GM12878 (cell line): ENCODE measurements around the gene RPP30. TPM values are rescaled to one million over a fixed set of nuclear protein-coding genes. Genes with fewer than 3 reads are reported as not detected.

Experiments
- ATAC-seq: fragments of 200-7000 bp; cut with Tn5 transposase; 3 replicates; pipeline ENCODE4 v1.9.1; 2020; ENCODE audit warnings: mild to moderate bottlenecking, moderate library complexity
- BruUV-seq: library from RNA; stranded (reverse); fragments of 400-500 nt; replicated peaks from 2 replicates; lab custom pipeline; 2021; lab: Mats Ljungman, UMichigan
- CTCF ChIA-PET: fragments of 300-600 bp; sonication (Branson Sonifier 250); formaldehyde crosslinking; extraction: SDS; loops from one replicate; lab custom pipeline; 2021; ENCODE audit warnings: inconsistent platforms; lab: Yijun Ruan, JAX
- POLR2A ChIA-PET: fragments of 350-600 bp; formaldehyde crosslinking; extraction: SDS; loops from one replicate; lab custom pipeline; 2021; ENCODE audit warnings: inconsistent platforms; lab: Charles Lee
- RAD21 ChIA-PET: fragments of 300-600 bp; sonication (Branson Sonifier 250); formaldehyde crosslinking; loops from one replicate; lab custom pipeline; 2023; ENCODE audit warnings: antibody characterized with exemption; ENCODE audit not compliant: unreplicated experiment; lab: Charles Lee
- SMC1A ChIA-PET: fragments of 300-600 bp; sonication (Branson Sonifier 250); formaldehyde crosslinking; loops from one replicate; lab custom pipeline; 2023; ENCODE audit not compliant: unreplicated experiment, uncharacterized antibody; lab: Charles Lee
- DNase-seq: peaks from one replicate; pipeline ENCODE4 v3.0.0-alpha.2; 2011; ENCODE audit warnings: low read depth, low spot score
- FAIRE-seq: peaks from 3 replicates; lab custom pipeline; 2011; peaks lifted over from hg19 to GRCh38; lab: Jason Lieb, UNC
- H2AFZ ChIP-seq: 2 replicates; pipeline ENCODE4 v1.6.0; 2011; ENCODE audit warnings: low read depth, low read length, control low read depth; ENCODE audit not compliant: control insufficient read depth
- H3K27ac ChIP-seq: 2 replicates; pipeline ENCODE4 v1.5.1; 2011; ENCODE audit warnings: control low read depth; ENCODE audit not compliant: control insufficient read depth, insufficient read depth
- H3K27me3 ChIP-seq, 2 experiments: replicated peaks in 1 of 2; 2 replicates each; pipeline versions ENCODE4 v1.6.0 to v1.6.1; 2011; ENCODE audit warnings: low read length in 1 of 2; ENCODE audit not compliant: control insufficient read depth in 2 of 2, insufficient read depth in 2 of 2
- H3K36me3 ChIP-seq, 2 experiments: 2 replicates each; pipeline ENCODE4 v1.5.1; 2011; ENCODE audit warnings: low read length in 1 of 2; ENCODE audit not compliant: control insufficient read depth in 2 of 2, insufficient read depth in 2 of 2
- H3K4me1 ChIP-seq: 2 replicates; pipeline ENCODE4 v1.6.1; 2011; ENCODE audit warnings: mild to moderate bottlenecking, low read length, moderate library complexity, mixed read lengths; ENCODE audit not compliant: control insufficient read depth, insufficient read depth
- H3K4me2 ChIP-seq: 2 replicates; pipeline ENCODE4 v1.6.0; 2011; ENCODE audit warnings: control low read depth; ENCODE audit not compliant: control insufficient read depth, insufficient read depth
- H3K4me3 ChIP-seq: fragments of 200-600 bp; sonication (generic); 2 replicates; pipeline ENCODE4 v1.5.1; 2016
- H3K79me2 ChIP-seq: 2 replicates; pipeline ENCODE4 v1.6.0; 2011; ENCODE audit warnings: low read length; ENCODE audit not compliant: control insufficient read depth, insufficient read depth
- H3K9ac ChIP-seq: 2 replicates; pipeline ENCODE4 v1.8.0; 2011; ENCODE audit warnings: low read length, control low read depth, mixed read lengths; ENCODE audit not compliant: control insufficient read depth, insufficient read depth
- H3K9me3 ChIP-seq: replicated peaks from 3 replicates; pipeline ENCODE4 v1.5.1; 2011; ENCODE audit warnings: mild to moderate bottlenecking, low read length; ENCODE audit not compliant: control insufficient read depth, insufficient read depth
- H4K20me1 ChIP-seq: 2 replicates; pipeline ENCODE4 v1.6.0; 2011; ENCODE audit not compliant: control insufficient read depth, insufficient read depth
- EGR1 ChIP-seq, 2 experiments: IDR thresholded peaks; 1 replicate in 1 of 2; 2 replicates in 1 of 2; pipeline ENCODE4 v1.6.1; 2011 to 2012; ENCODE audit warnings: low read depth in 2 of 2, low read length in 2 of 2, borderline replicate concordance in 1 of 2, mild to moderate bottlenecking in 1 of 2, moderate library complexity in 1 of 2
- ETV6 ChIP-seq, 2 experiments: fragments of 450-650 bp in 1 of 2; IDR thresholded peaks in 1 of 2; conservative IDR thresholded peaks in 1 of 2; 2 replicates each; pipeline ENCODE4 v1.6.1; 2014; ENCODE audit warnings: antibody characterized with exemption in 1 of 2, borderline replicate concordance in 1 of 2, low read depth in 1 of 2, mild to moderate bottlenecking in 1 of 2, moderate library complexity in 1 of 2
- EZH2 ChIP-seq: IDR thresholded peaks from 2 replicates; pipeline ENCODE4 v1.6.1; 2012; ENCODE audit warnings: low read depth, mild to moderate bottlenecking, control low read depth, inconsistent platforms, low read length, borderline replicate concordance; ENCODE audit not compliant: control insufficient read depth
- HDAC6 ChIP-seq: fragments of 200-600 bp; sonication (generic); IDR thresholded peaks from one replicate; pipeline ENCODE4 v1.8.0; 2017; ENCODE audit warnings: antibody characterized with exemption; ENCODE audit not compliant: unreplicated experiment
- NBN ChIP-seq: fragments of 450-650 bp; IDR thresholded peaks from 2 replicates; pipeline ENCODE4 v1.6.1; 2016
- NR2C1 ChIP-seq: fragments of 450-650 bp; IDR thresholded peaks from 2 replicates; pipeline ENCODE4 v1.6.1; 2017; ENCODE audit warnings: antibody characterized with exemption, mild to moderate bottlenecking, moderate library complexity
- RBBP5 ChIP-seq: fragments of 200-600 bp; sonication (generic); conservative IDR thresholded peaks from 2 replicates; pipeline ENCODE4 v1.6.1; 2016
- TCF7 ChIP-seq: IDR thresholded peaks from 2 replicates; pipeline ENCODE4 v1.6.1; 2014; ENCODE audit warnings: antibody characterized with exemption, borderline replicate concordance
- YY1 ChIP-seq: IDR thresholded peaks from 2 replicates; pipeline ENCODE4 v1.6.1; 2011; ENCODE audit warnings: low read depth, mild to moderate bottlenecking, low read length
- ZNF622 ChIP-seq: fragments of 450-650 bp; IDR thresholded peaks from 2 replicates; pipeline ENCODE4 v1.6.1; 2017; ENCODE audit warnings: mild to moderate bottlenecking, inconsistent platforms
- ZZZ3 ChIP-seq: IDR thresholded peaks from 2 replicates; pipeline ENCODE4 v1.6.1; 2011; ENCODE audit warnings: low read depth; ENCODE audit not compliant: control insufficient read depth, insufficient read length
- WGBS: methylation state at CpG from one replicate; pipeline ENCODE4 v1.1.6; 2016; ENCODE audit warnings: low lambda C conversion rate; ENCODE audit not compliant: insufficient replicate concordance, insufficient coverage; ENCODE audit errors: missing lambda C conversion rate; 5-methylcytosine and 5-hydroxymethylcytosine counted together
- in situ Hi-C: fragments of 300-500 bp; cut with MboI; formaldehyde crosslinking; loops from 9 replicates; pipeline ENCODE4 v1.14.3; 2018; ENCODE audit warnings: mixed read lengths
- intact Hi-C: fragments of 100-400 bp; cut with micrococcal nuclease; formaldehyde crosslinking; loops from one replicate; pipeline ENCODE4 v1.14.2; 2022; ENCODE audit not compliant: unreplicated experiment
- polyA plus RNA-seq, 11 experiments: library from polyadenylated mRNA; depleted of rRNA in 4 of 11; unstranded in 6 of 11; stranded (reverse) in 5 of 11; fragments of >200 nt; fragmentation: Nextera tagmentation in 4 of 11; fragmentation: Illumina TruSeq in 1 of 11; extraction: Ambion mirVana in 4 of 11; extraction: Trizol in 1 of 11; gene quantifications; 1 replicate in 1 of 11; 2 replicates in 10 of 11; pipeline versions ENCODE4 v1.2.1 to v1.2.3, GENCODE V29; 2011 to 2016; ENCODE audit warnings: inconsistent platforms in 2 of 11, missing spikeins in 2 of 11, low read depth in 1 of 11
- total RNA-seq, 4 experiments: library from RNA; depleted of rRNA in 3 of 4; stranded (reverse); fragments of >200 nt in 3 of 4; fragmentation: Illumina TruSeq in 1 of 4; extraction: Trizol in 1 of 4; gene quantifications; 2 replicates each; pipeline versions ENCODE4 v1.2.1 to v1.2.3, GENCODE V29; 2013 to 2021
- TF ChIP-seq, protein P1 (sequence below): IDR thresholded peaks from 2 replicates; pipeline ENCODE4 v1.6.1; 2012; ENCODE audit warnings: low read depth, low read length, improper control_type of control experiment
- TF ChIP-seq, protein P2 (sequence below): fragments of 450-650 bp; IDR thresholded peaks from 2 replicates; pipeline ENCODE4 v1.6.1; 2017; ENCODE audit warnings: mild to moderate bottlenecking, moderate library complexity

Gene RPP30
- total and polyA plus RNA-seq, 10 of the 15 experiments (the other 5 are each of a cell fraction or from before 2014, with no cell fraction given): 48.0 to 208 (median 72.6) TPM

DNA sequence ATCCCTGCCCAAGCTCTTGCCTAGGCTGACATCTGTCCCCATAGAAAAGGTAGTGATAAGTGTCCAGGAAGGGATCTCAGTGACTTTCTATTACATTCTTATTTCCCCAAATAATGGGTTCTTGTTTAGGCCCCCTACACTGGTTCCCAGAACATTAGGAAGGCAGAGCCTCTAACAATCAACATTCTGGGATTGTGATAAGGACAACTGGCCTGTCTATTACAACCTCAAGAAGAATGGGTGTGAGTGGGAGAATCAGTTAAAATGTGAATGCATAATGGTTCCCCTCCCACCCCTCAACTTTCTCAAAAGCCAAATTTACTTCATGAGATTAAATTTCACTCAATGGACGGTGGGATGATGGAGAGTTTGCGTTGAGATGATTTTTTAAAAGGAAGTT, 55.5 kb downstream of the RPP30 start:
- Histone ChIP-seq H3K36me3 (no peaks in the 10 kb centered on the region), H3K79me2 (no peaks in the 10 kb centered on the region), H3K4me2 (no peak overlapping the region), H3K4me3 (no peak overlapping the region), H3K27ac (no peak overlapping the region)
- intact Hi-C loops: no loop called here
- FAIRE-seq (no peak), ATAC-seq (no peak)
- ChIA-PET POLR2A (no interaction called here), CTCF (interaction anchor here (1.3 kb wide), 1 partner anchor 10 kb away, joined by 3 read pairs; no protein-coding TSS in a partner anchor)
- 68% methylated on average over 2 of the region's 2 CpGs for WGBS
- TF ChIP-seq, protein P1, sequence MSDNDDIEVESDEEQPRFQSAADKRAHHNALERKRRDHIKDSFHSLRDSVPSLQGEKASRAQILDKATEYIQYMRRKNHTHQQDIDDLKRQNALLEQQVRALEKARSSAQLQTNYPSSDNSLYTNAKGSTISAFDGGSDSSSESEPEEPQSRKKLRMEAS: no peak
- TF ChIP-seq YY1: no peak
- no peak for TF ChIP-seq TCF7
- TF ChIP-seq ZZZ3: no peak
- no peak for TF ChIP-seq EGR1 (IDR thresholded peaks at IDR 0.05; ENCODE audit: borderline replicate concordance in 1 of 2, low read depth in 2 of 2, low read length in 2 of 2)
- TF ChIP-seq HDAC6: no peak
- TF ChIP-seq RBBP5: no peak
- TF ChIP-seq NBN: no peak
- TF ChIP-seq EZH2: no peak
- no peak for TF ChIP-seq ZNF622
- TF ChIP-seq, protein P2, sequence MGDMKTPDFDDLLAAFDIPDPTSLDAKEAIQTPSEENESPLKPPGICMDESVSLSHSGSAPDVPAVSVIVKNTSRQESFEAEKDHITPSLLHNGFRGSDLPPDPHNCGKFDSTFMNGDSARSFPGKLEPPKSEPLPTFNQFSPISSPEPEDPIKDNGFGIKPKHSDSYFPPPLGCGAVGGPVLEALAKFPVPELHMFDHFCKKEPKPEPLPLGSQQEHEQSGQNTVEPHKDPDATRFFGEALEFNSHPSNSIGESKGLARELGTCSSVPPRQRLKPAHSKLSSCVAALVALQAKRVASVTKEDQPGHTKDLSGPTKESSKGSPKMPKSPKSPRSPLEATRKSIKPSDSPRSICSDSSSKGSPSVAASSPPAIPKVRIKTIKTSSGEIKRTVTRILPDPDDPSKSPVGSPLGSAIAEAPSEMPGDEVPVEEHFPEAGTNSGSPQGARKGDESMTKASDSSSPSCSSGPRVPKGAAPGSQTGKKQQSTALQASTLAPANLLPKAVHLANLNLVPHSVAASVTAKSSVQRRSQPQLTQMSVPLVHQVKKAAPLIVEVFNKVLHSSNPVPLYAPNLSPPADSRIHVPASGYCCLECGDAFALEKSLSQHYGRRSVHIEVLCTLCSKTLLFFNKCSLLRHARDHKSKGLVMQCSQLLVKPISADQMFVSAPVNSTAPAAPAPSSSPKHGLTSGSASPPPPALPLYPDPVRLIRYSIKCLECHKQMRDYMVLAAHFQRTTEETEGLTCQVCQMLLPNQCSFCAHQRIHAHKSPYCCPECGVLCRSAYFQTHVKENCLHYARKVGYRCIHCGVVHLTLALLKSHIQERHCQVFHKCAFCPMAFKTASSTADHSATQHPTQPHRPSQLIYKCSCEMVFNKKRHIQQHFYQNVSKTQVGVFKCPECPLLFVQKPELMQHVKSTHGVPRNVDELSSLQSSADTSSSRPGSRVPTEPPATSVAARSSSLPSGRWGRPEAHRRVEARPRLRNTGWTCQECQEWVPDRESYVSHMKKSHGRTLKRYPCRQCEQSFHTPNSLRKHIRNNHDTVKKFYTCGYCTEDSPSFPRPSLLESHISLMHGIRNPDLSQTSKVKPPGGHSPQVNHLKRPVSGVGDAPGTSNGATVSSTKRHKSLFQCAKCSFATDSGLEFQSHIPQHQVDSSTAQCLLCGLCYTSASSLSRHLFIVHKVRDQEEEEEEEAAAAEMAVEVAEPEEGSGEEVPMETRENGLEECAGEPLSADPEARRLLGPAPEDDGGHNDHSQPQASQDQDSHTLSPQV: no peak
- no peak for TF ChIP-seq NR2C1
- TF ChIP-seq ETV6 (conservative IDR thresholded peaks at IDR 0.05 in 1 of 2, IDR thresholded peaks at IDR 0.05 in 1 of 2; ENCODE audit: borderline replicate concordance in 1 of 2, low read depth in 1 of 2): no peak
- TF ChIP-seq, all 136 proteins: peak for 0
- ChIA-PET SMC1A (interaction anchor here (0.8 kb wide), 1 partner anchor 10 kb away, joined by 3 read pairs; no protein-coding TSS in a partner anchor), RAD21 (no interaction called here)
- no peak for DNase-seq
- Histone ChIP-seq H3K9me3 (no peaks in the 10 kb centered on the region), H3K4me1 (no peaks in the 10 kb centered on the region), H2AFZ (no peak overlapping the region), H4K20me1 (no peaks in the 10 kb centered on the region), H3K9ac (no peak overlapping the region), H3K27me3 (no peaks in the 10 kb centered on the region)
- in situ Hi-C loops: no loop called here
- BruUV-seq: no TSS peak
